Breast epithelium (tissue), 3 donors: ENCODE results near the gene GHRHR.

Source experiments
- CTCF ChIP-seq, 3 donors: fragments of 450-650 bp; IDR thresholded peaks; one replicate each; pipeline ENCODE4 v1.5.1; 2016 to 2017; ENCODE audit warnings: antibody characterized with exemption in 3 of 3, mild to moderate bottlenecking in 3 of 3, moderate library complexity in 3 of 3
- POLR2A ChIP-seq: fragments of 450-650 bp; IDR thresholded peaks from one replicate; pipeline ENCODE4 v1.6.1; 2016; ENCODE audit warnings: antibody characterized with exemption, mild to moderate bottlenecking, moderate library complexity

GRCh38 chr7:30938435-30939316 lies 25.1 kb upstream of the GHRHR start:
- TF ChIP-seq CTCF (IDR thresholded peaks at IDR 0.05) (peak; percentile 71 to 89 (median 72)), POLR2A (no peak)
